K562 (cell line): ENCODE measurements around the gene PLCB3. TPM values are rescaled to one million over a fixed set of nuclear protein-coding genes. Genes with fewer than 3 reads are reported as not detected.

Experiments
- ARID1B ChIP-seq: fragments of 450-650 bp; IDR thresholded peaks from 2 replicates; pipeline ENCODE4 v1.6.1; 2016; ENCODE audit warnings: antibody characterized with exemption, mild to moderate bottlenecking, inconsistent platforms
- CREM ChIP-seq: IDR thresholded peaks from 2 replicates; pipeline ENCODE4 v1.6.1; 2014; ENCODE audit warnings: antibody characterized with exemption, low read depth
- ELF1 ChIP-seq: fragments of 200-800 bp; sonication (Bioruptor generic); IDR thresholded peaks from 2 replicates; pipeline ENCODE4 v1.6.1; 2016; ENCODE audit warnings: missing genetic modification characterization, missing compliant biosample characterization
- POLR3A ChIP-seq: IDR thresholded peaks from 2 replicates; pipeline ENCODE4 v1.6.1; 2011; ENCODE audit warnings: borderline replicate concordance, mild to moderate bottlenecking, moderate library complexity; ENCODE audit not compliant: insufficient read length, insufficient read depth; ENCODE audit errors: extremely low read depth
- polyA plus RNA-seq, 8 experiments: library from polyadenylated mRNA; depleted of rRNA in 4 of 8; stranded (reverse) in 5 of 8; unstranded in 3 of 8; fragments of >200 nt; fragmentation: Nextera tagmentation in 2 of 8; fragmentation: Illumina TruSeq in 1 of 8; extraction: Ambion mirVana in 2 of 8; extraction: Trizol in 1 of 8; gene quantifications; 2 replicates each; pipeline versions ENCODE4 v1.2.1 to v1.2.3, GENCODE V29; 2011 to 2014; ENCODE audit warnings: inconsistent platforms in 1 of 8, missing spikeins in 1 of 8
- total RNA-seq, 7 experiments: library from RNA; depleted of rRNA in 6 of 7; stranded (reverse); fragments of >200 nt in 6 of 7; fragmentation: Illumina TruSeq in 2 of 7; extraction: Trizol in 2 of 7; gene quantifications; 2 replicates each; pipeline versions ENCODE4 v1.2.1 to v1.2.3, GENCODE V29; 2011 to 2021; ENCODE audit warnings: low replicate concordance in 1 of 7
- TF ChIP-seq, protein P1 (sequence below): fragments of 450-650 bp; IDR thresholded peaks from 2 replicates; pipeline ENCODE4 v1.6.1; 2014; ENCODE audit warnings: low read depth, mild to moderate bottlenecking, moderate library complexity, borderline replicate concordance
- TF ChIP-seq, protein P2 (sequence below): sonication (generic); formaldehyde crosslinking; IDR thresholded peaks from 2 replicates; pipeline ENCODE4 v1.8.1; 2023; ENCODE audit warnings: missing genetic modification reagents, mild to moderate bottlenecking, borderline replicate concordance
- TF ChIP-seq, protein P3 (sequence below): IDR thresholded peaks from 2 replicates; pipeline ENCODE4 v1.6.1; 2012; ENCODE audit warnings: low read depth, low read length, improper control_type of control experiment, borderline replicate concordance
- TF ChIP-seq, protein P4 (sequence below): fragments of 250-450 bp; sonication (Bioruptor Pico); IDR thresholded peaks from 2 replicates; pipeline ENCODE4 v1.5.0; 2020; ENCODE audit warnings: mild to moderate bottlenecking, borderline replicate concordance
- TF ChIP-seq, protein P5 (sequence below): fragments of 450-650 bp; conservative IDR thresholded peaks from 2 replicates; pipeline ENCODE4 v1.6.1; 2016; ENCODE audit warnings: missing genetic modification characterization, low read depth, mild to moderate bottlenecking, missing compliant biosample characterization, moderate library complexity
- TF ChIP-seq, protein P6 (sequence below), 2 experiments: IDR thresholded peaks; 2 replicates each; pipeline ENCODE4 v1.6.1; 2011; ENCODE audit warnings: borderline replicate concordance in 1 of 2, control low read depth in 1 of 2, low read depth in 1 of 2, low read length in 1 of 2, mild to moderate bottlenecking in 1 of 2, mixed read lengths in 1 of 2, moderate library complexity in 1 of 2; ENCODE audit not compliant: insufficient read depth in 1 of 2, insufficient read length in 1 of 2, poor library complexity in 1 of 2, severe bottlenecking in 1 of 2; ENCODE audit errors: extremely low read depth in 1 of 2
- TF ChIP-seq, protein P7 (sequence below): sonication (generic); formaldehyde crosslinking; IDR thresholded peaks from 2 replicates; pipeline ENCODE4 v1.8.0; 2022; ENCODE audit warnings: missing genetic modification reagents, mild to moderate bottlenecking, borderline replicate concordance

The PLCB3 gene
- total and polyA plus RNA-seq, 9 of the 15 experiments (the other 6 are each of a cell fraction or from before 2014, with no cell fraction given): 0.31 to 44.8 (median 14.6) TPM

DNA sequence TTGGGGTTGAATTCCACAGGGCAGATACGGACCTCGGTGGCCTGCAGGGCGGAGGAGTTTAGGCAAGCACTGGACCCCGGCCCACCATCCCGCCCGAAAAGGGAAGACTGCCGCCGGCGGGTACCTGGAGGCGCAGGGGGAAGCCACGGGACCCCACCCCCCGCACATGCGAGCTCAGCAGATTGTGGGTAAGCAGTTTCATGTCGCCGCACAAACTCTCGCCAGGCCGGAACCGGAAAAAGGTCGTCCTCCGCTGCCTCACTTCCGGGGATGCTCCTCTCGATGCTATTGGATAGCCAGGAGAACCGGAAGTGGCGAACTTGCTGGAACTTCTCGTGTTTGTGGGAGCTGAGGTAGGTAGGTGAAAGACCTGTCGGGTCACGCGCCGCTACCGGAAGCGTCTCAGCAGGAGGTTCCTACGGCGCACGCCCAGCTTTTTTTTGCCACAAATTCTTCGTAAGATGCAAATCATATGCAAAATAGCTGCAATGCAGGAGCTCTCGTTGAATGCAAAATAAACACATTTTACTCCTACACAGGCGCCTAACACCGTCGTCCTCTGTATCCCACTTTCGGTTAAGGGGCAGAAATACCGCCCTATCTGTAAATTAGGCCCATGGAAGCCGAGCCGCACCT lies 66.1 kb downstream of the PLCB3 start, which contains the start of gene TRMT112 (continued):
- TF ChIP-seq, protein P1, sequence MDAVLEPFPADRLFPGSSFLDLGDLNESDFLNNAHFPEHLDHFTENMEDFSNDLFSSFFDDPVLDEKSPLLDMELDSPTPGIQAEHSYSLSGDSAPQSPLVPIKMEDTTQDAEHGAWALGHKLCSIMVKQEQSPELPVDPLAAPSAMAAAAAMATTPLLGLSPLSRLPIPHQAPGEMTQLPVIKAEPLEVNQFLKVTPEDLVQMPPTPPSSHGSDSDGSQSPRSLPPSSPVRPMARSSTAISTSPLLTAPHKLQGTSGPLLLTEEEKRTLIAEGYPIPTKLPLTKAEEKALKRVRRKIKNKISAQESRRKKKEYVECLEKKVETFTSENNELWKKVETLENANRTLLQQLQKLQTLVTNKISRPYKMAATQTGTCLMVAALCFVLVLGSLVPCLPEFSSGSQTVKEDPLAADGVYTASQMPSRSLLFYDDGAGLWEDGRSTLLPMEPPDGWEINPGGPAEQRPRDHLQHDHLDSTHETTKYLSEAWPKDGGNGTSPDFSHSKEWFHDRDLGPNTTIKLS: no peak
- TF ChIP-seq POLR3A: no peak
- TF ChIP-seq ARID1B: no peak; the same call in none of the 2 replicates
- TF ChIP-seq, protein P2, sequence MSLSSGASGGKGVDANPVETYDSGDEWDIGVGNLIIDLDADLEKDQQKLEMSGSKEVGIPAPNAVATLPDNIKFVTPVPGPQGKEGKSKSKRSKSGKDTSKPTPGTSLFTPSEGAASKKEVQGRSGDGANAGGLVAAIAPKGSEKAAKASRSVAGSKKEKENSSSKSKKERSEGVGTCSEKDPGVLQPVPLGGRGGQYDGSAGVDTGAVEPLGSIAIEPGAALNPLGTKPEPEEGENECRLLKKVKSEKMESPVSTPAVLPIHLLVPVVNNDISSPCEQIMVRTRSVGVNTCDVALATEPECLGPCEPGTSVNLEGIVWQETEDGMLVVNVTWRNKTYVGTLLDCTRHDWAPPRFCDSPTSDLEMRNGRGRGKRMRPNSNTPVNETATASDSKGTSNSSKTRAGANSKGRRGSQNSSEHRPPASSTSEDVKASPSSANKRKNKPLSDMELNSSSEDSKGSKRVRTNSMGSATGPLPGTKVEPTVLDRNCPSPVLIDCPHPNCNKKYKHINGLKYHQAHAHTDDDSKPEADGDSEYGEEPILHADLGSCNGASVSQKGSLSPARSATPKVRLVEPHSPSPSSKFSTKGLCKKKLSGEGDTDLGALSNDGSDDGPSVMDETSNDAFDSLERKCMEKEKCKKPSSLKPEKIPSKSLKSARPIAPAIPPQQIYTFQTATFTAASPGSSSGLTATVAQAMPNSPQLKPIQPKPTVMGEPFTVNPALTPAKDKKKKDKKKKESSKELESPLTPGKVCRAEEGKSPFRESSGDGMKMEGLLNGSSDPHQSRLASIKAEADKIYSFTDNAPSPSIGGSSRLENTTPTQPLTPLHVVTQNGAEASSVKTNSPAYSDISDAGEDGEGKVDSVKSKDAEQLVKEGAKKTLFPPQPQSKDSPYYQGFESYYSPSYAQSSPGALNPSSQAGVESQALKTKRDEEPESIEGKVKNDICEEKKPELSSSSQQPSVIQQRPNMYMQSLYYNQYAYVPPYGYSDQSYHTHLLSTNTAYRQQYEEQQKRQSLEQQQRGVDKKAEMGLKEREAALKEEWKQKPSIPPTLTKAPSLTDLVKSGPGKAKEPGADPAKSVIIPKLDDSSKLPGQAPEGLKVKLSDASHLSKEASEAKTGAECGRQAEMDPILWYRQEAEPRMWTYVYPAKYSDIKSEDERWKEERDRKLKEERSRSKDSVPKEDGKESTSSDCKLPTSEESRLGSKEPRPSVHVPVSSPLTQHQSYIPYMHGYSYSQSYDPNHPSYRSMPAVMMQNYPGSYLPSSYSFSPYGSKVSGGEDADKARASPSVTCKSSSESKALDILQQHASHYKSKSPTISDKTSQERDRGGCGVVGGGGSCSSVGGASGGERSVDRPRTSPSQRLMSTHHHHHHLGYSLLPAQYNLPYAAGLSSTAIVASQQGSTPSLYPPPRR (CRISPR knock-in tag): no peak
- peak; percentile 98 for TF ChIP-seq ELF1 (tag)
- TF ChIP-seq, protein P3, sequence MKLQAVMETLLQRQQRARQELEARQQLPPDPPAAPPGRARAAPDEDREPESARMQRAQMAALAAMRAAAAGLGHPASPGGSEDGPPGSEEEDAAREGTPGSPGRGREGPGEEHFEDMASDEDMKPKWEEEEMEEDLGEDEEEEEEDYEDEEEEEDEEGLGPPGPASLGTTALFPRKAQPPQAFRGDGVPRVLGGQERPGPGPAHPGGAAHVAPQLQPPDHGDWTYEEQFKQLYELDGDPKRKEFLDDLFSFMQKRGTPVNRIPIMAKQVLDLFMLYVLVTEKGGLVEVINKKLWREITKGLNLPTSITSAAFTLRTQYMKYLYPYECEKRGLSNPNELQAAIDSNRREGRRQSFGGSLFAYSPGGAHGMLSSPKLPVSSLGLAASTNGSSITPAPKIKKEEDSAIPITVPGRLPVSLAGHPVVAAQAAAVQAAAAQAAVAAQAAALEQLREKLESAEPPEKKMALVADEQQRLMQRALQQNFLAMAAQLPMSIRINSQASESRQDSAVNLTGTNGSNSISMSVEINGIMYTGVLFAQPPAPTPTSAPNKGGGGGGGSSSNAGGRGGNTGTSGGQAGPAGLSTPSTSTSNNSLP: no peak
- TF ChIP-seq, protein P4, sequence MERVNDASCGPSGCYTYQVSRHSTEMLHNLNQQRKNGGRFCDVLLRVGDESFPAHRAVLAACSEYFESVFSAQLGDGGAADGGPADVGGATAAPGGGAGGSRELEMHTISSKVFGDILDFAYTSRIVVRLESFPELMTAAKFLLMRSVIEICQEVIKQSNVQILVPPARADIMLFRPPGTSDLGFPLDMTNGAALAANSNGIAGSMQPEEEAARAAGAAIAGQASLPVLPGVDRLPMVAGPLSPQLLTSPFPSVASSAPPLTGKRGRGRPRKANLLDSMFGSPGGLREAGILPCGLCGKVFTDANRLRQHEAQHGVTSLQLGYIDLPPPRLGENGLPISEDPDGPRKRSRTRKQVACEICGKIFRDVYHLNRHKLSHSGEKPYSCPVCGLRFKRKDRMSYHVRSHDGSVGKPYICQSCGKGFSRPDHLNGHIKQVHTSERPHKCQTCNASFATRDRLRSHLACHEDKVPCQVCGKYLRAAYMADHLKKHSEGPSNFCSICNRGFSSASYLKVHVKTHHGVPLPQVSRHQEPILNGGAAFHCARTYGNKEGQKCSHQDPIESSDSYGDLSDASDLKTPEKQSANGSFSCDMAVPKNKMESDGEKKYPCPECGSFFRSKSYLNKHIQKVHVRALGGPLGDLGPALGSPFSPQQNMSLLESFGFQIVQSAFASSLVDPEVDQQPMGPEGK: no peak
- TF ChIP-seq, protein P5, sequence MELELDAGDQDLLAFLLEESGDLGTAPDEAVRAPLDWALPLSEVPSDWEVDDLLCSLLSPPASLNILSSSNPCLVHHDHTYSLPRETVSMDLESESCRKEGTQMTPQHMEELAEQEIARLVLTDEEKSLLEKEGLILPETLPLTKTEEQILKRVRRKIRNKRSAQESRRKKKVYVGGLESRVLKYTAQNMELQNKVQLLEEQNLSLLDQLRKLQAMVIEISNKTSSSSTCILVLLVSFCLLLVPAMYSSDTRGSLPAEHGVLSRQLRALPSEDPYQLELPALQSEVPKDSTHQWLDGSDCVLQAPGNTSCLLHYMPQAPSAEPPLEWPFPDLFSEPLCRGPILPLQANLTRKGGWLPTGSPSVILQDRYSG (tag): no peak; the same call in 1 of the 2 replicates
- TF ChIP-seq CREM: peak; percentile 93
- TF ChIP-seq, protein P6, sequence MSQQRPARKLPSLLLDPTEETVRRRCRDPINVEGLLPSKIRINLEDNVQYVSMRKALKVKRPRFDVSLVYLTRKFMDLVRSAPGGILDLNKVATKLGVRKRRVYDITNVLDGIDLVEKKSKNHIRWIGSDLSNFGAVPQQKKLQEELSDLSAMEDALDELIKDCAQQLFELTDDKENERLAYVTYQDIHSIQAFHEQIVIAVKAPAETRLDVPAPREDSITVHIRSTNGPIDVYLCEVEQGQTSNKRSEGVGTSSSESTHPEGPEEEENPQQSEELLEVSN (IDR thresholded peaks at IDR 0.05; ENCODE audit: borderline replicate concordance in 1 of 2, extremely low read depth in 1 of 2, insufficient read depth in 1 of 2, insufficient read length in 1 of 2, low read depth in 1 of 2, low read length in 1 of 2, poor library complexity in 1 of 2, severe bottlenecking in 1 of 2): peak in 1 of 2 experiments; percentile 61
- TF ChIP-seq, protein P7, sequence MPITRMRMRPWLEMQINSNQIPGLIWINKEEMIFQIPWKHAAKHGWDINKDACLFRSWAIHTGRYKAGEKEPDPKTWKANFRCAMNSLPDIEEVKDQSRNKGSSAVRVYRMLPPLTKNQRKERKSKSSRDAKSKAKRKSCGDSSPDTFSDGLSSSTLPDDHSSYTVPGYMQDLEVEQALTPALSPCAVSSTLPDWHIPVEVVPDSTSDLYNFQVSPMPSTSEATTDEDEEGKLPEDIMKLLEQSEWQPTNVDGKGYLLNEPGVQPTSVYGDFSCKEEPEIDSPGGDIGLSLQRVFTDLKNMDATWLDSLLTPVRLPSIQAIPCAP: no peak
